Stomach smooth muscle (tissue), 2 donors: Measurements from ENCODE around the gene CCR6.
A peak's percentile ranks its signal among the peaks of the same experiment; 100 is the strongest.

Source experiments
- H3K27ac ChIP-seq: one replicate; pipeline ENCODE4 v1.7.0; 2013; ENCODE audit warnings: mild to moderate bottlenecking, low read length, inconsistent platforms
- H3K27me3 ChIP-seq, 2 donors: one replicate each; pipeline ENCODE4 v1.7.0; 2013; ENCODE audit warnings: low read length in 2 of 2; ENCODE audit not compliant: insufficient read depth in 2 of 2, control insufficient read depth in 1 of 2
- H3K36me3 ChIP-seq, 2 donors: one replicate each; pipeline ENCODE4 v1.7.0; 2013; ENCODE audit warnings: low read length in 2 of 2; ENCODE audit not compliant: control insufficient read depth in 2 of 2, insufficient read depth in 2 of 2
- H3K4me1 ChIP-seq: one replicate; pipeline ENCODE4 v1.7.0; 2013; ENCODE audit warnings: low read length; ENCODE audit not compliant: control insufficient read depth, insufficient read depth
- H3K4me3 ChIP-seq, 2 donors: one replicate each; pipeline ENCODE4 v1.7.0; 2013; ENCODE audit warnings: low read length in 2 of 2
- H3K9ac ChIP-seq, 2 donors: one replicate each; pipeline ENCODE4 v1.7.0; 2013; ENCODE audit warnings: low read length in 2 of 2, mild to moderate bottlenecking in 1 of 2
- H3K9me3 ChIP-seq, 2 donors: one replicate each; pipeline ENCODE4 v1.7.0; 2013; ENCODE audit warnings: low read length in 2 of 2; ENCODE audit not compliant: control insufficient read depth in 2 of 2
- donor health status: healthy.
- donor health status: Pancreatic carcinoma.

CCR6 gene

DNA sequence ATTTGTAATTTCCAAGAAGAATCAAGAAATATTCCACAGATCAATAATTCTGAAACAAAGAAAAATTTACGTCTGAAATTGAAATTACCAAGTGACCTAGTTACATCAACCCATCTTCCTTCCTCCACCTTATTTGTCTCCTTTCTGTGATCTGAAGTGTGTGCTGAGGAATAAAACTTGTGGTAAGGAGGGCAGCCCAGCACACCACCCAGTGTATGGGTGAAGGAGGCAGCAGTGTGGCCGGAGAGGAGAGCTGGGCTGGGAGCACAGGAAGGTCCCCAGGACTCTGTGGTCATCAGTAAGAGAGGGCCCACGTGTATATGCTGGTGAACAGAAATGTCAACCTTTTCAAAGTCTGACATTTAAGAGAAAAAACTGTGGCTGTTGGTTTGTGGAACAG, 11.3 kb upstream of the CCR6 start:
- Histone ChIP-seq H3K9ac (no peak overlapping the region), H3K4me3 (no peak overlapping the region), H3K36me3 (no peaks in the 10 kb centered on the region), H3K9me3 (no peaks in the 10 kb centered on the region), H3K4me1 (peaks cover 6% of the 10 kb centered on the region), H3K27ac (no peak overlapping the region), H3K27me3 (no peaks in the 10 kb centered on the region)

DNA sequence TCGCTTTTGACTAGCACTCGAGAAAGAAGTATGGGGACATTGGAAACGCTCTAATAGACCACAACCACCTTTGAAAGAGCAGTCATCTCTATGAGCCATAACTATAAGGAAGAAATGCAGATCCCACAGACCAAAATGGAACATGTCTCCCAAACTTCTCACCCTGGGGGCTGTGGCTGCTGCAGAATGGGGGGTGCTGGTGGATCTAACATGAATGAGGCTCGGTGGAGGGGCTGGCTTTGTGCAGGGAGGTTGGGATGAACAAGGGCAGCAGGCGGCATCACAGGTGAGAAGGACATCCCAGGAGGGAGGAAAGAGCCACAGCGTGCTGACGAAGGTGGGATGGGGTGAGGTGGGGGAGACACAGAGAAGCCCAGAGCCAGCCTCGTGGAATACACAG, 10.5 kb upstream of the CCR6 start:
- Histone ChIP-seq H3K9me3 (no peaks in the 10 kb centered on the region), H3K36me3 (no peaks in the 10 kb centered on the region), H3K9ac (no peak overlapping the region), H3K4me1 (peaks cover 8% of the 10 kb centered on the region), H3K27ac (no peak overlapping the region), H3K4me3 (no peak overlapping the region), H3K27me3 (no peaks in the 10 kb centered on the region)

GRCh38 chr6:167113047-167113754, 9.7 kb upstream of the CCR6 start:
- Histone ChIP-seq H3K4me1 (peaks cover 8% of the 10 kb centered on the region), H3K36me3 (no peaks in the 10 kb centered on the region), H3K9me3 (no peaks in the 10 kb centered on the region), H3K9ac (no peak overlapping the region), H3K27me3 (no peaks in the 10 kb centered on the region), H3K27ac (no peak overlapping the region), H3K4me3 (no peak overlapping the region)

- Histone ChIP-seq H3K9me3 (no peaks in the 10 kb centered on the region), H3K27ac (no peak overlapping the region), H3K27me3 (no peaks in the 10 kb centered on the region), H3K36me3 (no peaks in the 10 kb centered on the region), H3K4me3 (no peak overlapping the region), H3K4me1 (peaks cover 8% of the 10 kb centered on the region), H3K9ac (no peak overlapping the region)
These were observed 8.7 kb upstream of the CCR6 start for GRCh38 chr6:167113935-167114910.

DNA sequence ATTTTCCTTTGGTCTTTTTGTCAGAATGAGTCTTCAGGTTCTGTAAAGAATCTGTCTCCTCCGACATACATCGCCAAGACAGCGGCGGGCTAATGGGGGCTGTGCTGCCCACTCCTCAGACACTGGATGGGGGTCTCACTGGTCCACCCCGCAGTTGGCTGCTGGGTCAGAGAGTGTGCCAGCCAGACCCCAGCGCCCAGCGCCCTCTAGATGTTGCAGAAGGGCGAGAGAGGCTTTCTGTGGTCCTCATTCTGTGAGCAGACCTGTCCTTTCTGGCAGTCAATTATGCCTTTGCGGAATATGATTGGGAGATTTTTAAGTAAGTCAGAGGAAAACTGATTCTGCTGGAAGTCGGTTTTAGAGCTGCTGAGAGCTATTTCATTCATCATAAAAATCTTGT, 7.8 kb upstream of the CCR6 start:
- Histone ChIP-seq H3K9ac (no peak overlapping the region), H3K27ac (no peak overlapping the region), H3K9me3 (no peaks in the 10 kb centered on the region), H3K4me1 (peaks cover 8% of the 10 kb centered on the region), H3K36me3 (no peaks in the 10 kb centered on the region), H3K27me3 (no peaks in the 10 kb centered on the region), H3K4me3 (no peak overlapping the region)

- H3K4me1 ChIP-seq: peaks cover 8% of the 10 kb centered on the region
- no peaks in the 10 kb centered on the region for H3K27me3 ChIP-seq
- H3K36me3 ChIP-seq: no peaks in the 10 kb centered on the region
- H3K27ac ChIP-seq: peak overlapping the region; percentile 1
- H3K4me3 ChIP-seq: peak overlapping the region; percentile 27 to 63
- no peaks in the 10 kb centered on the region for H3K9me3 ChIP-seq
- H3K9ac ChIP-seq: no peak overlapping the region
These were observed 6.6 kb upstream of the CCR6 start for GRCh38 chr6:167116109-167116837.

- H3K9me3 ChIP-seq: no peaks in the 10 kb centered on the region
- H3K27ac ChIP-seq: peak overlapping the region; percentile 1
- no peak overlapping the region for H3K9ac ChIP-seq
- H3K4me1 ChIP-seq: peaks cover 8% of the 10 kb centered on the region
- H3K27me3 ChIP-seq: no peaks in the 10 kb centered on the region
- no peaks in the 10 kb centered on the region for H3K36me3 ChIP-seq
- no peak overlapping the region for H3K4me3 ChIP-seq
These were observed 6.1 kb upstream of the CCR6 start for GRCh38 chr6:167116838-167117228.

- no peaks in the 10 kb centered on the region for H3K27me3 ChIP-seq
- no peak overlapping the region for H3K27ac ChIP-seq
- H3K4me3 ChIP-seq: no peak overlapping the region
- H3K9me3 ChIP-seq: no peaks in the 10 kb centered on the region
- H3K36me3 ChIP-seq: no peaks in the 10 kb centered on the region
- H3K9ac ChIP-seq: no peak overlapping the region
- H3K4me1 ChIP-seq: peaks cover 8% of the 10 kb centered on the region
These were observed 4.9 kb upstream of the CCR6 start for GRCh38 chr6:167118006-167118405.

DNA sequence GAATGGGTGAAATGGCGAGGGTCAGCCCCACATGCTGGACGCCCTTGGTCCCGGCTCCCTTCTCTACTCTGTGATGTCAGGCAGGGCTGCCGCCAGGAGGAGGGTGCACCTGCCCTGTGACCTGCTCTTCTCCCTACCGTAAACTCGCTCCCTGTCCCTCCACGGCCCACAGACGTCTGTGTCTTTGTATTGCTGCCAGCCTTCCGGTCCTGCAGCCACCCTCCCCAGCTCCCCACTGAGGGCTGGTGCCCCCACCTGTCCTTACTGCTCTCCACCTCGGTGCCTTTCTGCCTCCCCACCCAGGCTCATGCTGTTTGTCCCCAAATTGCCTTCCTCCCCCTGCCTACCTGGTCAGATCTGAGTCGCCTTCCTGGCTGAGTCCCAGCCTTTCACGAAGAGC, 4.1 kb upstream of the CCR6 start:
- Histone ChIP-seq H3K4me1 (peaks cover 8% of the 10 kb centered on the region), H3K9ac (no peak overlapping the region), H3K27me3 (no peaks in the 10 kb centered on the region), H3K27ac (no peak overlapping the region), H3K36me3 (no peaks in the 10 kb centered on the region), H3K4me3 (no peak overlapping the region), H3K9me3 (no peaks in the 10 kb centered on the region)

DNA sequence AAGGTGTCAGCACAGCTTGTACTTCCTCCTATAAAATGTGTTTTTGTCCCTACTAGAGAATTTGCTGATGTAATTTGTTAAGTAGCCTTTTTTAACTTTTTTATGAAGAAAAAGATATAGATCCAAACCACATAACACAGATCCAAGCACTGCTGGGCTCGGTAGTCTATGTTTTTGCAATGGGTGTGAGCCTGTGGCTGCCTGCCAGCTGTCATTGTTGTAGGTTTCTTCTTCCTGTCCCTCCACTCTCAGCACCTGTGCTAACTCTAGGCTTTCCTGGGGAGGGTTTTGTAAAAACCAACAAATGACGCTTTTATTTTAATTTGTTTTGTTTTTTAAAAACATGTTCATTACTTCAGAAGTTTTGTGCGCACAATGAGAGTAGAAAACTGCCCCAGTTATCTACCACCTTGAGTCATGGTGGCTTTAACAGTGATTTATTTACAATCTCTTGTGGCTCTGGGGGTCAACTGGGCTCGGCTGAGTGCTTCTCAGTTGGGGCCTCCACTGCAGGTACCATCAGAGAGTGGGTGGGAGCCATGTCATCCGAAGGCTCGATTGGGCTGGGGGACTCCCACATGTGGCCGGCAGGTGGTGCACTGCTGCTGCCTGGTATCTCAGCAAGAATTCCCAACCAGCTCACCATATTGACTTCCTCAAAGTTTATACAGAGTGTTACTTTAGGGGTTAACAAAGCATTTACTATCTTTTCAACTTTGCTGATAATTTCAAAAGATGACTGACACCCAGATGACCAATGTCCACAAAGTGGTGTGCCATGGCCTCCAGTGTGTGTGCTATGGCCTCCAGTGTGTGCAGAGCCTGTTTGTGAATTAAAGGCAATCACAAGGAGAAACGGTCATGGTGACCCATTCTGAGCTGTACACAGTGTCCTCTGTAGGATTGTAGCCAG, 3.0 kb upstream of the CCR6 start:
- Histone ChIP-seq H3K27me3 (no peaks in the 10 kb centered on the region), H3K4me3 (no peak overlapping the region), H3K9ac (no peak overlapping the region), H3K36me3 (no peaks in the 10 kb centered on the region), H3K4me1 (peaks cover 8% of the 10 kb centered on the region), H3K27ac (no peak overlapping the region), H3K9me3 (no peaks in the 10 kb centered on the region)
